IMR-90 (cell line): ENCODE data around the gene C2orf92. TPM values are rescaled to one million over a fixed set of nuclear protein-coding genes. Genes with fewer than 3 reads are reported as not detected.

Experiments used
- ATAC-seq: fragments of 200-7000 bp; cut with Tn5 transposase; 2 replicates; pipeline ENCODE4 v1.9.1; 2020; ENCODE audit warnings: low read depth, mild to moderate bottlenecking, moderate library complexity
- BruUV-seq: library from RNA; stranded (reverse); fragments of 400-500 nt; replicated peaks from 2 replicates; lab custom pipeline; 2021; lab: Mats Ljungman, UMichigan
- CTCF ChIA-PET: fragments of 300-600 bp; formaldehyde crosslinking; extraction: SDS; loops from one replicate; lab custom pipeline; 2021; ENCODE audit warnings: antibody characterized with exemption; lab: Yijun Ruan, JAX
- POLR2A ChIA-PET: fragments of 300-600 bp; sonication (Branson Sonifier 250); formaldehyde crosslinking; loops from one replicate; lab custom pipeline; 2022; ENCODE audit warnings: antibody characterized with exemption; ENCODE audit not compliant: unreplicated experiment; lab: Charles Lee
- DNase-seq: peaks from one replicate; pipeline ENCODE4 v3.0.0; 2013
- H2AFZ ChIP-seq: replicated peaks from 2 replicates; pipeline ENCODE3; 2013; ENCODE audit warnings: low read length, mild to moderate bottlenecking; ENCODE audit not compliant: poor library complexity
- H2AK5ac ChIP-seq: 2 replicates; pipeline ENCODE4 v1.6.1; 2013; ENCODE audit warnings: low read depth, low read length, inconsistent platforms
- H2AK9ac ChIP-seq: replicated peaks from 2 replicates; pipeline ENCODE3; 2013; ENCODE audit warnings: mild to moderate bottlenecking, low read depth, low read length, moderate library complexity; ENCODE audit not compliant: poor library complexity
- H2BK120ac ChIP-seq: 2 replicates; pipeline ENCODE4 v1.6.1; 2013; ENCODE audit warnings: low read depth, low read length, inconsistent platforms
- H2BK15ac ChIP-seq: 3 replicates; pipeline ENCODE4 v1.6.1; 2013; ENCODE audit warnings: low read depth, low read length, inconsistent platforms
- H2BK20ac ChIP-seq: 2 replicates; pipeline ENCODE4 v1.6.1; 2013; ENCODE audit warnings: low read depth, mild to moderate bottlenecking, inconsistent platforms, low read length, moderate library complexity
- H2BK5ac ChIP-seq: 2 replicates; pipeline ENCODE4 v1.6.1; 2013; ENCODE audit warnings: mild to moderate bottlenecking, low read depth, low read length, inconsistent platforms; ENCODE audit not compliant: poor library complexity, severe bottlenecking
- H3K14ac ChIP-seq: replicated peaks from 2 replicates; pipeline ENCODE4 v1.6.1; 2013; ENCODE audit warnings: low read depth, low read length, inconsistent platforms
- H3K18ac ChIP-seq: 2 replicates; pipeline ENCODE4 v1.6.1; 2013; ENCODE audit warnings: low read depth, low read length, control low read depth
- H3K23ac ChIP-seq: 2 replicates; pipeline ENCODE4 v1.6.1; 2013; ENCODE audit warnings: low read depth, low read length, inconsistent platforms
- H3K27ac ChIP-seq: 2 replicates; pipeline ENCODE4 v1.5.1; 2013; ENCODE audit warnings: mild to moderate bottlenecking, control low read depth, low read length; ENCODE audit not compliant: insufficient read depth
- H3K27me3 ChIP-seq: 2 replicates; pipeline ENCODE4 v1.6.1; 2013; ENCODE audit warnings: low read length; ENCODE audit not compliant: control insufficient read depth, insufficient read depth
- H3K36me3 ChIP-seq: 2 replicates; pipeline ENCODE4 v1.6.1; 2013; ENCODE audit warnings: low read length, mixed read lengths; ENCODE audit not compliant: control insufficient read depth, insufficient read depth
- H3K4ac ChIP-seq: 2 replicates; pipeline ENCODE4 v1.6.1; 2013; ENCODE audit warnings: low read depth, low read length, inconsistent platforms
- H3K4me1 ChIP-seq: 2 replicates; pipeline ENCODE4 v1.6.1; 2013; ENCODE audit warnings: low read length, mixed read lengths; ENCODE audit not compliant: control insufficient read depth, insufficient read depth
- H3K4me2 ChIP-seq: 2 replicates; pipeline ENCODE4 v1.6.1; 2013; ENCODE audit warnings: low read depth, mild to moderate bottlenecking, control low read depth, low read length, moderate library complexity
- H3K4me3 ChIP-seq: 2 replicates; pipeline ENCODE4 v1.5.1; 2013; ENCODE audit warnings: low read depth, mild to moderate bottlenecking, control low read depth, low read length, moderate library complexity; ENCODE audit not compliant: insufficient read depth
- H3K56ac ChIP-seq: 2 replicates; pipeline ENCODE4 v1.6.1; 2013; ENCODE audit warnings: low read length, inconsistent platforms; ENCODE audit not compliant: insufficient read depth; ENCODE audit errors: extremely low read depth
- H3K79me1 ChIP-seq, 2 experiments: 2 replicates each; pipeline ENCODE4 v1.6.1; 2013; ENCODE audit warnings: low read length in 2 of 2, inconsistent platforms in 1 of 2, low read depth in 1 of 2
- H3K9ac ChIP-seq: 2 replicates; pipeline ENCODE4 v1.6.1; 2013; ENCODE audit warnings: low read depth, low read length, control low read depth
- H3K9me1 ChIP-seq: 2 replicates; pipeline ENCODE4 v1.6.1; 2013; ENCODE audit warnings: low read length, inconsistent platforms; ENCODE audit not compliant: insufficient read depth
- H3K9me3 ChIP-seq: 2 replicates; pipeline ENCODE4 v1.6.1; 2013; ENCODE audit warnings: low read length; ENCODE audit not compliant: control insufficient read depth, insufficient read depth
- H4K20me1 ChIP-seq: 2 replicates; pipeline ENCODE4 v1.6.1; 2013; ENCODE audit warnings: low read length, inconsistent platforms; ENCODE audit not compliant: insufficient read depth
- H4K5ac ChIP-seq: 2 replicates; pipeline ENCODE4 v1.6.1; 2013; ENCODE audit warnings: mild to moderate bottlenecking, low read depth, low read length, control low read depth
- H4K8ac ChIP-seq, 2 experiments: 2 replicates each; pipeline ENCODE4 v1.6.1; 2013; ENCODE audit warnings: low read depth in 2 of 2, low read length in 2 of 2, control low read depth in 1 of 2, inconsistent platforms in 1 of 2
- H4K91ac ChIP-seq: 2 replicates; pipeline ENCODE4 v1.6.1; 2013; ENCODE audit warnings: low read depth, low read length, inconsistent platforms; ENCODE audit not compliant: insufficient read depth
- BHLHE40 ChIP-seq: fragments of 150-350 bp; IDR thresholded peaks from 2 replicates; pipeline ENCODE4 v1.6.1; 2016; ENCODE audit warnings: mild to moderate bottlenecking, low read depth, low read length
- CEBPB ChIP-seq: IDR thresholded peaks from 2 replicates; pipeline ENCODE4 v1.6.1; 2012; ENCODE audit warnings: low read depth, low read length, improper control_type of control experiment
- CHD1 ChIP-seq: IDR thresholded peaks from 2 replicates; pipeline ENCODE4 v1.6.1; 2012; ENCODE audit warnings: low read depth, low read length, improper control_type of control experiment
- FOS ChIP-seq: fragments of 150-350 bp; IDR thresholded peaks from 2 replicates; pipeline ENCODE4 v1.6.1; 2016; ENCODE audit warnings: low read depth, low read length
- MAFK ChIP-seq: IDR thresholded peaks from 2 replicates; pipeline ENCODE4 v1.6.1; 2012; ENCODE audit warnings: low read depth, low read length, improper control_type of control experiment
- MAZ ChIP-seq: IDR thresholded peaks from 2 replicates; pipeline ENCODE4 v1.6.1; 2012; ENCODE audit warnings: low read depth, mild to moderate bottlenecking, low read length, improper control_type of control experiment, moderate library complexity, borderline replicate concordance
- MXI1 ChIP-seq: IDR thresholded peaks from 2 replicates; pipeline ENCODE4 v1.6.1; 2012; ENCODE audit warnings: low read depth, mild to moderate bottlenecking, low read length, moderate library complexity, borderline replicate concordance
- NFE2L2 ChIP-seq: fragments of 150-350 bp; IDR thresholded peaks from 2 replicates; pipeline ENCODE4 v1.6.1; 2016; ENCODE audit warnings: low read depth, mild to moderate bottlenecking, low read length
- POLR2A ChIP-seq: IDR thresholded peaks from 2 replicates; pipeline ENCODE4 v1.6.1; 2012; ENCODE audit warnings: mild to moderate bottlenecking, low read depth, low read length
- RFX5 ChIP-seq: IDR thresholded peaks from 2 replicates; pipeline ENCODE4 v1.8.0; 2012; ENCODE audit warnings: low read depth, mild to moderate bottlenecking, low read length, moderate library complexity
- SMC3 ChIP-seq: fragments of 150-350 bp; IDR thresholded peaks from 2 replicates; pipeline ENCODE4 v1.6.1; 2016; ENCODE audit warnings: low read depth, mild to moderate bottlenecking, antibody characterized with exemption, low read length, moderate library complexity
- WGBS, 2 experiments: methylation state at CpG; one replicate each; pipeline versions ENCODE4 v1.1.5 to v1.1.7; 2013; ENCODE audit warnings: missing lambda C conversion rate in 2 of 2; ENCODE audit not compliant: insufficient read length in 1 of 2; ENCODE audit errors: extremely low coverage in 2 of 2; 5-methylcytosine and 5-hydroxymethylcytosine counted together
- dilution Hi-C: fragments of 300-500 bp; cut with HindIII; formaldehyde crosslinking; loops from one replicate; pipeline ENCODE4 v1.14.3; 2018; ENCODE audit warnings: low sequenced_read_pairs; ENCODE audit not compliant: unreplicated experiment
- in situ Hi-C: fragments of 300-500 bp; cut with MboI; formaldehyde crosslinking; loops from 3 replicates; pipeline ENCODE4 v1.14.3; 2019; ENCODE audit warnings: low sequenced_read_pairs, inconsistent platforms, mixed read lengths
- intact Hi-C: fragments of 100-400 bp; cut with micrococcal nuclease; formaldehyde crosslinking; loops from 2 replicates; pipeline ENCODE4 v1.10.0; 2022
- polyA plus RNA-seq, 3 experiments: library from polyadenylated mRNA; depleted of rRNA; stranded (reverse); fragments of >200 nt; gene quantifications; 2 replicates each; pipeline ENCODE4 v1.2.3, GENCODE V29; 2012; ENCODE audit warnings: low replicate concordance in 1 of 3
- total RNA-seq: library from RNA; depleted of rRNA; stranded (reverse); fragments of >200 nt; gene quantifications from 2 replicates; pipeline ENCODE4 v1.2.3, GENCODE V29; 2012
- TF ChIP-seq, protein P1 (sequence below): conservative IDR thresholded peaks from 2 replicates; pipeline ENCODE4 v1.5.1; 2012; ENCODE audit warnings: mild to moderate bottlenecking, low read depth, low read length, improper control_type of control experiment
- TF ChIP-seq, protein P2 (sequence below): fragments of 150-350 bp; IDR thresholded peaks from 2 replicates; pipeline ENCODE4 v1.6.1; 2016; ENCODE audit warnings: low read depth, mild to moderate bottlenecking, low read length, moderate library complexity, borderline replicate concordance

C2orf92 gene
- total and polyA plus RNA-seq, 2 of the 4 experiments (the other 2 are of a cell fraction) = 0.90 to 2.5 TPM

DNA sequence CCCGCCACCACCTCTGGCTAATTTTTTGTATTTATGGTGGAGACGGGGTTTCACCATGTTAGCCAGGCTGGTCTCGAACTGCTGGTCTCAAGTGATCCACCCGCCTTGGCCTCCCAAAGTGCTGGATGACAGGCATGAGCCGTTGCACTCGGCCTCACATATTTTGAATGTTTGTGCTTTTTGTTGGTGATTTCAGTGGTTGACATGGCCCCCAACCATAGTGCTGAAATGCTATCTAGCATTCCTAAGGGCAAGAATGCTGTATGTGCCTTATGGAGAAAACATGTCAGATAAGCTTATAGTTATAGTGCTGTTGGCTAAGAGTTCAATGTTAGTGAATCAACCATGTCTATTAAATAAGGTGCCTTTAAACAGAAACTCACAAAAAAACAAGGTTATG, 52.7 kb downstream of the C2orf92 start (continued):
- TF ChIP-seq POLR2A (no peak), CEBPB (no peak), MAZ (no peak), NFE2L2 (no peak), BHLHE40 (no peak)

DNA sequence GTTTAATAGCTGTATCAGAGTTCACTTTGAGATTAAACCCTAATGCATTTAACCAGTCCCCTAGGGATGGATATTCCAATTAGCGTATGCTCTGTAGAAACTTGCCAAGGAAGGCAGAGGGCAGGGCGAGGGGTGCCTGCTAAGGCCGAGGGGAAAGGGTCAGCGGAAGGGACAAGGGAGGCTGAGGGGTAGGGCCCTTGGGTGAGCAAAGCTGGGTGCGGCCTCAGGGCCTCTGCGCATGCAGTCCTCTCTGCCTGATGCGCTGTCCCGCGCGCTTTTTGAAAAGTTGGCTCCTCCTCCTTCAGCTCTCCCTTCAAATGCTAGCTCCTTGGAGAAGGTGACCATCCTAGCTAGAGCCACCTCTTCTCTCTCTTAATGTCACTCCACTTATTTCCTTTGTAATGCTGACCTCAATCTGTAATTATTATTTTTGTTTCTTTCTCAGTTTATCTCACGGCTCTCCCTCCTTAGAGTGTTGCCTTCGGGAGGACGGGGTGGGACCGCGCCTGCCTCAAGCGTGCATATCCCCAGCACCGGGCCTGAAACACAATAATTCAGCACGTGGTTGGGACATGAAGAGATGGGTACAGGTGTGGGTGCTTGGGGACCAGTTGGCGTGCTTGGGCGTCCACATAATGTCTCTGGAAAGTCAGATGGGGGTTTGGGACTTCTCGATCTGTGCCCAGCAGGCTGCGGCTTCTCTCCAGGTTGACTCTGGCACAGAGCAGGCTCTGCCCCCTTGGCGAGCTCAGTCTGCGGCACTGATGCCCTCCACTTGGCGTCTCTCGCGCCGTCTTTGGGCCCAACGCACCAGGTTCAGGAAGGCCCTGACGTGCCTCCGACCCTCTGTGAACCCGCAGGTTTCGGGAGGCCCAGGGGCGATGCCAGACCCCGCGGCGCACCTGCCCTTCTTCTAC, 53.9 kb downstream of the C2orf92 start:
- H3K79me1 ChIP-seq = no peaks in the 10 kb centered on the region
- no peak overlapping the region for H2AK5ac ChIP-seq
- H3K23ac ChIP-seq = no peak overlapping the region
- POLR2A ChIA-PET = no interaction called here
- no peak overlapping the region for H3K14ac ChIP-seq
- no peak overlapping the region for H4K8ac ChIP-seq
- peaks cover 22% of the 10 kb centered on the region for H3K27me3 ChIP-seq
- BruUV-seq = no TSS peak
- H3K4me3 ChIP-seq = no peak overlapping the region
- no peak overlapping the region for H4K5ac ChIP-seq
- no peak overlapping the region for H3K56ac ChIP-seq
- no peak overlapping the region for H3K18ac ChIP-seq
- CTCF ChIA-PET = interaction anchor here (0.7 kb wide), 1 partner anchor 780 kb away, joined by 4 read pairs; no protein-coding TSS in a partner anchor
- H2AFZ ChIP-seq = no peak overlapping the region
- no peak overlapping the region for H3K27ac ChIP-seq
- H3K9me3 ChIP-seq = peaks cover 2% of the 10 kb centered on the region; the same call in 1 of the 2 replicates
- ATAC-seq (no peak), DNase-seq (no peak)
- H2BK15ac ChIP-seq = no peak overlapping the region
- dilution Hi-C loops (no loop called here), in situ Hi-C loops (no loop called here), intact Hi-C loops (no loop called here)
- no peaks in the 10 kb centered on the region for H3K9me1 ChIP-seq
- H3K4me2 ChIP-seq = no peak overlapping the region
- no peaks in the 10 kb centered on the region for H4K20me1 ChIP-seq
- no peaks in the 10 kb centered on the region for H3K36me3 ChIP-seq
- H4K91ac ChIP-seq = no peak overlapping the region
- no peak overlapping the region for H2BK120ac ChIP-seq
- no peak overlapping the region for H2BK5ac ChIP-seq
- H3K4ac ChIP-seq = no peak overlapping the region
- WGBS, 2 experiments = 65% methylated on average over 14 of the region's 37 CpGs; no CpG with 5 or more reads in 1 of the 2 experiments
- H2AK9ac ChIP-seq = no peak overlapping the region
- no peak overlapping the region for H3K9ac ChIP-seq
- H2BK20ac ChIP-seq = no peak overlapping the region
- no peaks in the 10 kb centered on the region for H3K4me1 ChIP-seq
- TF ChIP-seq SMC3 = no peak
- TF ChIP-seq, protein P1, sequence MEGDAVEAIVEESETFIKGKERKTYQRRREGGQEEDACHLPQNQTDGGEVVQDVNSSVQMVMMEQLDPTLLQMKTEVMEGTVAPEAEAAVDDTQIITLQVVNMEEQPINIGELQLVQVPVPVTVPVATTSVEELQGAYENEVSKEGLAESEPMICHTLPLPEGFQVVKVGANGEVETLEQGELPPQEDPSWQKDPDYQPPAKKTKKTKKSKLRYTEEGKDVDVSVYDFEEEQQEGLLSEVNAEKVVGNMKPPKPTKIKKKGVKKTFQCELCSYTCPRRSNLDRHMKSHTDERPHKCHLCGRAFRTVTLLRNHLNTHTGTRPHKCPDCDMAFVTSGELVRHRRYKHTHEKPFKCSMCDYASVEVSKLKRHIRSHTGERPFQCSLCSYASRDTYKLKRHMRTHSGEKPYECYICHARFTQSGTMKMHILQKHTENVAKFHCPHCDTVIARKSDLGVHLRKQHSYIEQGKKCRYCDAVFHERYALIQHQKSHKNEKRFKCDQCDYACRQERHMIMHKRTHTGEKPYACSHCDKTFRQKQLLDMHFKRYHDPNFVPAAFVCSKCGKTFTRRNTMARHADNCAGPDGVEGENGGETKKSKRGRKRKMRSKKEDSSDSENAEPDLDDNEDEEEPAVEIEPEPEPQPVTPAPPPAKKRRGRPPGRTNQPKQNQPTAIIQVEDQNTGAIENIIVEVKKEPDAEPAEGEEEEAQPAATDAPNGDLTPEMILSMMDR = no peak
- TF ChIP-seq RFX5 = no peak
- no peak for TF ChIP-seq BHLHE40
- no peak for TF ChIP-seq CHD1
- TF ChIP-seq, protein P2, sequence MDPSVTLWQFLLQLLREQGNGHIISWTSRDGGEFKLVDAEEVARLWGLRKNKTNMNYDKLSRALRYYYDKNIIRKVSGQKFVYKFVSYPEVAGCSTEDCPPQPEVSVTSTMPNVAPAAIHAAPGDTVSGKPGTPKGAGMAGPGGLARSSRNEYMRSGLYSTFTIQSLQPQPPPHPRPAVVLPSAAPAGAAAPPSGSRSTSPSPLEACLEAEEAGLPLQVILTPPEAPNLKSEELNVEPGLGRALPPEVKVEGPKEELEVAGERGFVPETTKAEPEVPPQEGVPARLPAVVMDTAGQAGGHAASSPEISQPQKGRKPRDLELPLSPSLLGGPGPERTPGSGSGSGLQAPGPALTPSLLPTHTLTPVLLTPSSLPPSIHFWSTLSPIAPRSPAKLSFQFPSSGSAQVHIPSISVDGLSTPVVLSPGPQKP = no peak
- no peak for TF ChIP-seq NFE2L2
- TF ChIP-seq CEBPB = no peak
- TF ChIP-seq FOS = no peak
- no peak for TF ChIP-seq MAFK
- TF ChIP-seq POLR2A = no peak
- no peak for TF ChIP-seq MXI1
